H1 (cell line): ENCODE results near the gene PLXNB3. TPM values are rescaled to one million over a fixed set of nuclear protein-coding genes. Genes with fewer than 3 reads are reported as not detected.

Experiments used
- CTCF ChIA-PET: fragments of 300-600 bp; sonication (Branson Sonifier 250); formaldehyde crosslinking; loops from one replicate; lab custom pipeline; 2021; ENCODE audit not compliant: partially characterized antibody; lab: Charles Lee
- POLR2A ChIA-PET: fragments of 300-600 bp; sonication (Branson Sonifier 250); formaldehyde crosslinking; loops from one replicate; lab custom pipeline; 2021; ENCODE audit warnings: inconsistent platforms; ENCODE audit not compliant: partially characterized antibody; lab: Charles Lee
- DNase-seq, 2 experiments: peaks; one replicate each; pipeline versions ENCODE4 v3.0.0 to v3.0.0-alpha.2; 2010 to 2022; ENCODE audit warnings: low spot score in 2 of 2, low read depth in 1 of 2, mixed read lengths in 1 of 2
- FAIRE-seq: peaks from 2 replicates; lab custom pipeline; 2011; peaks lifted over from hg19 to GRCh38; lab: Jason Lieb, UNC
- H2AFZ ChIP-seq: 2 replicates; pipeline ENCODE4 v1.8.1; 2012; ENCODE audit warnings: low read length, inconsistent platforms
- H2AK5ac ChIP-seq: 2 replicates; pipeline ENCODE4 v1.6.1; 2013; ENCODE audit warnings: low read depth, low read length
- H2BK120ac ChIP-seq: replicated peaks from 2 replicates; pipeline ENCODE3; 2013; ENCODE audit warnings: low read depth, low read length, inconsistent platforms
- H2BK12ac ChIP-seq: 2 replicates; pipeline ENCODE4 v1.6.1; 2013; ENCODE audit warnings: low read depth, low read length
- H2BK15ac ChIP-seq: 2 replicates; pipeline ENCODE4 v1.6.1; 2013; ENCODE audit warnings: low read length
- H2BK20ac ChIP-seq: 2 replicates; pipeline ENCODE4 v1.6.1; 2013; ENCODE audit warnings: low read length
- H2BK5ac ChIP-seq: 2 replicates; pipeline ENCODE4 v1.6.1; 2013; ENCODE audit warnings: low read depth, low read length
- H3K14ac ChIP-seq: 2 replicates; pipeline ENCODE4 v1.6.1; 2013; ENCODE audit warnings: inconsistent platforms; ENCODE audit not compliant: insufficient read length
- H3K18ac ChIP-seq: 2 replicates; pipeline ENCODE4 v1.6.1; 2013; ENCODE audit warnings: low read length; ENCODE audit errors: extremely low read depth
- H3K23ac ChIP-seq: 2 replicates; pipeline ENCODE4 v1.6.1; 2013; ENCODE audit warnings: inconsistent platforms; ENCODE audit not compliant: insufficient read length
- H3K23me2 ChIP-seq: 2 replicates; pipeline ENCODE4 v1.6.1; 2013; ENCODE audit warnings: low read depth, low read length
- H3K27ac ChIP-seq: 2 replicates; pipeline ENCODE4 v1.6.1; 2011; ENCODE audit warnings: low read depth, low read length, inconsistent platforms
- H3K27me3 ChIP-seq, 4 experiments: replicated peaks in 1 of 4; 1 replicate in 1 of 4; 2 replicates in 3 of 4; pipeline versions ENCODE4 v1.6.1 to v1.8.1; 2011 to 2013; ENCODE audit warnings: low read length in 3 of 4, mild to moderate bottlenecking in 3 of 4, inconsistent platforms in 2 of 4, mixed read lengths in 2 of 4, moderate library complexity in 1 of 4; ENCODE audit not compliant: control insufficient read depth in 3 of 4, insufficient read depth in 3 of 4; ENCODE audit errors: extremely low read depth in 1 of 4
- H3K36me3 ChIP-seq, 4 experiments: 2 replicates each; pipeline versions ENCODE4 v1.6.1 to v1.8.1; 2011 to 2013; ENCODE audit warnings: mild to moderate bottlenecking in 4 of 4, low read length in 3 of 4, moderate library complexity in 2 of 4, control low read depth in 1 of 4, inconsistent platforms in 1 of 4; ENCODE audit not compliant: insufficient read depth in 4 of 4, control insufficient read depth in 2 of 4
- H3K4ac ChIP-seq: replicated peaks from 2 replicates; pipeline ENCODE3; 2013; ENCODE audit warnings: low read length, low read depth, mixed read lengths, inconsistent platforms; ENCODE audit not compliant: insufficient read length
- H3K4me1 ChIP-seq, 4 experiments: replicated peaks in 1 of 4; 1 replicate in 1 of 4; 2 replicates in 3 of 4; pipeline versions ENCODE4 v1.6.1 to v1.8.1; 2011 to 2013; ENCODE audit warnings: low read length in 3 of 4, inconsistent platforms in 2 of 4, mixed read lengths in 1 of 4; ENCODE audit not compliant: insufficient read depth in 4 of 4, control insufficient read depth in 3 of 4
- H3K4me2 ChIP-seq, 2 experiments: 2 replicates each; pipeline versions ENCODE4 v1.6.1 to v1.8.1; 2011 to 2013; ENCODE audit warnings: low read depth in 2 of 2, low read length in 2 of 2, control low read depth in 1 of 2, inconsistent platforms in 1 of 2, mild to moderate bottlenecking in 1 of 2; ENCODE audit not compliant: insufficient read depth in 1 of 2
- H3K4me3 ChIP-seq, 4 experiments: fragments of 200-600, 300-600 bp in 1 of 4; sonication (generic), shearing (Covaris generic), sonication (Bioruptor Twin) in 1 of 4; 2 replicates each; pipeline versions ENCODE4 v1.5.1 to v1.8.1; 2011 to 2016; ENCODE audit warnings: low read length in 4 of 4, low read depth in 3 of 4, control low read depth in 2 of 4, inconsistent platforms in 2 of 4, mild to moderate bottlenecking in 2 of 4, mixed read lengths in 1 of 4, moderate library complexity in 1 of 4; ENCODE audit not compliant: insufficient read depth in 2 of 4; ENCODE audit errors: extremely low read depth in 1 of 4
- H3K56ac ChIP-seq: replicated peaks from 2 replicates; pipeline ENCODE3; 2013; ENCODE audit warnings: low read depth, mild to moderate bottlenecking, mixed read lengths, low read length, inconsistent platforms; ENCODE audit not compliant: insufficient read length
- H3K79me1 ChIP-seq: 2 replicates; pipeline ENCODE4 v1.6.1; 2013; ENCODE audit warnings: low read depth, low read length, control low read depth
- H3K79me2 ChIP-seq, 2 experiments: 2 replicates each; pipeline versions ENCODE4 v1.6.1 to v1.8.1; 2012 to 2013; ENCODE audit warnings: low read length in 2 of 2, mild to moderate bottlenecking in 2 of 2, inconsistent platforms in 1 of 2; ENCODE audit not compliant: insufficient read depth in 2 of 2, control insufficient read depth in 1 of 2
- H3K9ac ChIP-seq, 4 experiments: replicated peaks in 1 of 4; 1 replicate in 1 of 4; 2 replicates in 3 of 4; pipeline versions ENCODE4 v1.6.1 to v1.8.1; 2011 to 2013; ENCODE audit warnings: low read depth in 3 of 4, low read length in 3 of 4, control low read depth in 2 of 4, mild to moderate bottlenecking in 2 of 4, moderate library complexity in 2 of 4, inconsistent platforms in 1 of 4; ENCODE audit errors: extremely low read depth in 1 of 4
- H3K9me3 ChIP-seq, 2 experiments: 2 replicates each; pipeline versions ENCODE4 v1.6.1 to v1.8.1; 2012 to 2013; ENCODE audit warnings: mild to moderate bottlenecking in 2 of 2, moderate library complexity in 2 of 2, control low read depth in 1 of 2, inconsistent platforms in 1 of 2, low read depth in 1 of 2, low read length in 1 of 2, mixed read lengths in 1 of 2; ENCODE audit not compliant: insufficient read depth in 2 of 2
- H4K20me1 ChIP-seq, 2 experiments: replicated peaks in 1 of 2; 2 replicates each; pipeline versions ENCODE3 to v1.8.1; 2011 to 2013; ENCODE audit warnings: inconsistent platforms in 2 of 2, low read length in 2 of 2, mild to moderate bottlenecking in 1 of 2; ENCODE audit not compliant: insufficient read depth in 2 of 2, control insufficient read depth in 1 of 2
- H4K5ac ChIP-seq: 2 replicates; pipeline ENCODE4 v1.6.1; 2013; ENCODE audit warnings: low read length, low read depth, mixed read lengths, inconsistent platforms; ENCODE audit not compliant: insufficient read length
- H4K8ac ChIP-seq: 2 replicates; pipeline ENCODE4 v1.8.0; 2013; ENCODE audit warnings: mild to moderate bottlenecking, moderate library complexity, low read length, inconsistent platforms; ENCODE audit not compliant: insufficient read depth; ENCODE audit errors: extremely low read depth
- H4K91ac ChIP-seq: replicated peaks from 2 replicates; pipeline ENCODE3; 2013; ENCODE audit warnings: low read length, mixed read lengths, inconsistent platforms; ENCODE audit not compliant: insufficient read length
- CHD2 ChIP-seq: IDR thresholded peaks from 2 replicates; pipeline ENCODE4 v1.6.1; 2012; ENCODE audit warnings: low read length, improper control_type of control experiment
- EGR1 ChIP-seq: IDR thresholded peaks from 2 replicates; pipeline ENCODE4 v1.6.1; 2011; ENCODE audit warnings: low read depth, low read length, borderline replicate concordance
- NRF1 ChIP-seq: IDR thresholded peaks from 2 replicates; pipeline ENCODE4 v1.6.1; 2011; ENCODE audit warnings: mild to moderate bottlenecking, low read depth, low read length, improper control_type of control experiment
- PHF8 ChIP-seq: fragments of 200-600 bp; sonication (generic); conservative IDR thresholded peaks from 2 replicates; pipeline ENCODE4 v1.7.1; 2012; ENCODE audit warnings: low read depth, mild to moderate bottlenecking, inconsistent platforms, low read length, moderate library complexity
- TAF1 ChIP-seq: IDR thresholded peaks from 2 replicates; pipeline ENCODE4 v1.6.1; 2011; ENCODE audit warnings: mild to moderate bottlenecking, low read depth, low read length
- WGBS, 2 experiments: shearing (Covaris generic) in 1 of 2; methylation state at CpG; one replicate each; pipeline versions ENCODE4 v1.1.6 to v1.1.7; 2013 to 2015; ENCODE audit warnings: low lambda C conversion rate in 2 of 2, mixed read lengths in 2 of 2, inconsistent platforms in 1 of 2, low coverage in 1 of 2, missing lambda C conversion rate in 1 of 2; ENCODE audit not compliant: insufficient replicate concordance in 2 of 2, insufficient coverage in 1 of 2, insufficient read length in 1 of 2; ENCODE audit errors: extremely low coverage in 1 of 2, missing lambda C conversion rate in 1 of 2; 5-methylcytosine and 5-hydroxymethylcytosine counted together
- polyA plus RNA-seq, 7 experiments: library from polyadenylated mRNA; depleted of rRNA in 3 of 7; stranded (reverse) in 5 of 7; unstranded in 2 of 7; fragments of >200 nt in 5 of 7; fragments of 200-250 nt in 2 of 7; gene quantifications; 1 replicate in 5 of 7; 2 replicates in 1 of 7; 4 replicates in 1 of 7; pipeline versions ENCODE4 v1.2.1 to v1.2.3, GENCODE V29; 2011 to 2013; ENCODE audit warnings: missing spikeins in 2 of 7, mixed read lengths in 2 of 7
- total RNA-seq: library from RNA; stranded (reverse); fragmentation: NEBNext Ultra II Directional; extraction: Animal tissue kit (Norgen Biotek cat#: 25700); gene quantifications from 2 replicates; pipeline ENCODE4 v1.2.1, GENCODE V29; 2021

The PLXNB3 gene
- total and polyA plus RNA-seq, 2 of the 8 experiments (the other 6 are each of a cell fraction or from before 2014, with no cell fraction given) = 1.2 to 2.7 TPM

DNA sequence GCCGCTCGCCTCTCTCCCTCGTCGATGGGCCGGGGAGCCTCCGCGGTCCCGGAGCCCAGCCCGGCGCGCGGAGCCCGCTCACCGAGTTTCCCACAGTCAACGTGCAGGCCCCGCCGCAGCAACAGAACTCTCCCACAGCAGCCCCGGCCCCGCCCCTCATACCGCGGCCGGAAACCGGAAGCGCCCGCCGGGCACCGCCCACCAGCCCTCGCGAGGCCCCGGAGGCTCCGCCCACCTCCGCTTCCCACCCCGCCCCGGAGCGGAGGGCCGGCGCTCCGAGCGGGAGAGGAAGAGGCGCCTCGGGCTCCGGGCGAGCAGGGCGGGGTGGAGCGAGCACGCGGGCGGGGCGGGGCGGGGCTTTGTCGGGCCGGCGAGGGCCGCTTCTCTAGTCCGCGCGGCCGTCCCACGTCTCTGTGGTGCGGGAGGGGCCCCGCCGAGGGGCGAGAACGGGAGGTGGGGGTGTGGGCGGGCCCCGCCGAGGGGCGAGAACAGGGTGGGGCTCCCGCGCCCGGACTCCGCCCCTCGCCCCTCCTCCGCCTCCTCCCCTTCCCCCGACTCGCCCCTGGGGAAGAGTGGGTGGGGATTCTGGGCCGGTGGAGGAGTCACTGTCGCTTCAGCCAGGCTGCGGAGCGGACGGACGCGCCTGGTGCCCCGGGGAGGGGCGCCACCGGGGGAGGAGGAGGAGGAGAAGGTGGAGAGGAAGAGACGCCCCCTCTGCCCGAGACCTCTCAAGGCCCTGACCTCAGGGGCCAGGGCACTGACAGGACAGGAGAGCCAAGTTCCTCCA, 39.6 kb upstream of the PLXNB3 start, which contains the start of the genes ABCD1 and BCAP31:
Gene ABCD1 (plus strand): TSS at position 605 of the 787 bp plus-strand sequence. CDS start 411 bp downstream, outside the sequence.
Gene BCAP31 (minus strand): TSS at position 136 of the 787 bp plus-strand sequence. CDS start 1,143 bp downstream, outside the sequence.
- H4K5ac ChIP-seq = no peak within 1 kb of the TSS
- no peak within 1 kb of the TSS for H3K23ac ChIP-seq
- H2AFZ ChIP-seq = no peak within 1 kb of the TSS
- H2BK120ac ChIP-seq = no peak within 1 kb of the TSS
- no peak for TF ChIP-seq EGR1
- TF ChIP-seq PHF8 = peak; percentile 50; the same call in 1 of the 2 replicates
- peak; percentile 68 for TF ChIP-seq CHD2
- TF ChIP-seq TAF1 = peak; percentile 44; the same call in 1 of the 2 replicates
- no peak for TF ChIP-seq NRF1
- no peak within 1 kb of the TSS for H2BK20ac ChIP-seq
- H3K18ac ChIP-seq = no peak within 1 kb of the TSS
- H3K27ac ChIP-seq = no peak within 1 kb of the TSS; the same call in 1 of the 2 replicates
- DNase-seq (peak; percentile 29 to 87), FAIRE-seq (no peak)
- peak within 1 kb of the TSS; percentile 66 to 92 for H3K4me2 ChIP-seq
- peaks cover 3% of the 10 kb centered on the region; the same call in 1 of the 2 replicates for H3K79me1 ChIP-seq
- peaks cover 0 to 24% (median 13%) of the 10 kb centered on the region in 4 experiments; a peak in 6 of 7 replicates for H3K4me1 ChIP-seq
- peak within 1 kb of the TSS in 3 of 4 experiments; percentile 34 to 65 (median 55); a peak in 4 of 7 replicates for H3K9ac ChIP-seq
- H3K23me2 ChIP-seq = peaks cover 5% of the 10 kb centered on the region; the same call in 1 of the 2 replicates
- peak within 1 kb of the TSS; percentile 39 for H3K56ac ChIP-seq
- H3K14ac ChIP-seq = no peak within 1 kb of the TSS
- H4K20me1 ChIP-seq = peaks cover 4 to 19% of the 10 kb centered on the region in 2 experiments
- ChIA-PET POLR2A (interaction anchor here (0.6 to 1.4 kb wide), 3 partner anchors 38 to 81 kb away, joined by 3 read pairs; no protein-coding TSS in a partner anchor), CTCF (interaction anchor here (1.9 kb wide), 1 partner anchor 15 kb away, joined by 10 read pairs; no protein-coding TSS in a partner anchor)
- no CpG with 5 or more reads among the region's 88 CpGs for WGBS, 2 experiments
- no peak within 1 kb of the TSS for H4K8ac ChIP-seq
- H4K91ac ChIP-seq = peak within 1 kb of the TSS; percentile 40
- no peaks in the 10 kb centered on the region for H3K27me3 ChIP-seq
- H3K4me3 ChIP-seq = peak within 1 kb of the TSS; percentile 45 to 88 (median 66)
- H2BK5ac ChIP-seq = peak within 1 kb of the TSS; percentile 44; the same call in 1 of the 2 replicates
- H3K36me3 ChIP-seq = peaks cover 3 to 18% (median 14%) of the 10 kb centered on the region in 4 experiments; a peak in 7 of 8 replicates
- H2BK15ac ChIP-seq = no peak within 1 kb of the TSS
- no peak within 1 kb of the TSS for H2BK12ac ChIP-seq
- H3K4ac ChIP-seq = no peak within 1 kb of the TSS
- H3K79me2 ChIP-seq = peaks cover 0 to 20% of the 10 kb centered on the region in 2 experiments; a peak in 2 of 4 replicates
- no peaks in the 10 kb centered on the region for H3K9me3 ChIP-seq
- H2AK5ac ChIP-seq = no peak within 1 kb of the TSS
